C4-2B (cell line): ENCODE measurements around the gene CCT6A.

Experiments
- CTCF ChIP-seq: fragments of 450-650 bp; conservative IDR thresholded peaks from 2 replicates; pipeline ENCODE4 v1.5.1; 2017; ENCODE audit warnings: mild to moderate bottlenecking
- ZFX ChIP-seq: fragments of 450-650 bp; IDR thresholded peaks from 2 replicates; pipeline ENCODE4 v1.6.1; 2017

GRCh38 chr7:56087445-56087844, 35.9 kb downstream of the CCT6A start:
- TF ChIP-seq ZFX, result no peak
- no peak for TF ChIP-seq CTCF
